Hematopoietic multipotent progenitor cell treated with erythropoietin and hydrocortisone succinate and interleukin-3 and kit ligand, for 4 days (in vitro differentiated cells): ENCODE data around the gene BTN1A1.
"Not testable (repeated sequence)": the region's sequence is repeated elsewhere in the genome, so short reads cannot be mapped to it uniquely, and the experiment has no call there.

Source experiments
- DNase-seq: peaks from one replicate; pipeline ENCODE4 v3.0.0-alpha.2; 2015

BTN1A1 gene

GRCh38 chr6:26500102-26500501 is at the start of gene BTN1A1:
TSS of gene BTN1A1 (plus strand) at chr6:26500303. CDS start at chr6:26501287, 984 bp downstream.
- no peak for DNase-seq

GRCh38 chr6:26452631-26453235 is 47.4 kb upstream of the BTN1A1 start:
- peak; percentile 46 for DNase-seq

GRCh38 chr6:26454631-26455030 is 45.5 kb upstream of the BTN1A1 start:
- DNase-seq, result no peak

GRCh38 chr6:26455357-26455970 is 44.6 kb upstream of the BTN1A1 start:
- no peak for DNase-seq

- no peak for DNase-seq
Observed at GRCh38 chr6:26457264-26457805, 42.8 kb upstream of the BTN1A1 start.

- peak; percentile 96 for DNase-seq
Observed at GRCh38 chr6:26457806-26458688, 42.1 kb upstream of the BTN1A1 start, which contains the start of gene BTN2A1. TSS of gene BTN2A1 (plus strand) at chr6:26457955. CDS start at chr6:26458637, 682 bp downstream.

- DNase-seq, result no peak
Observed at GRCh38 chr6:26459023-26459810, 40.9 kb upstream of the BTN1A1 start.

GRCh38 chr6:26461353-26461752 is 38.8 kb upstream of the BTN1A1 start:
- not testable (repeated sequence) for DNase-seq

- no peak for DNase-seq
Observed at GRCh38 chr6:26464014-26464413, 36.1 kb upstream of the BTN1A1 start.

GRCh38 chr6:26464416-26465131 is 35.5 kb upstream of the BTN1A1 start:
- no peak for DNase-seq

GRCh38 chr6:26465776-26466175 is 34.3 kb upstream of the BTN1A1 start:
- DNase-seq, result no peak

- DNase-seq, result no peak
Observed at GRCh38 chr6:26468829-26469228, 31.3 kb upstream of the BTN1A1 start.

GRCh38 chr6:26470643-26471042 is 29.5 kb upstream of the BTN1A1 start:
- DNase-seq, result no peak

GRCh38 chr6:26471970-26472369 is 28.1 kb upstream of the BTN1A1 start:
- DNase-seq, result no peak

- DNase-seq, result no peak
Observed at GRCh38 chr6:26472549-26473290, 27.4 kb upstream of the BTN1A1 start.

GRCh38 chr6:26473429-26473757 is 26.7 kb upstream of the BTN1A1 start:
- no peak for DNase-seq

GRCh38 chr6:26473758-26474438 is 26.2 kb upstream of the BTN1A1 start:
- peak; percentile 97 for DNase-seq

- no peak for DNase-seq
Observed at GRCh38 chr6:26474439-26474881, 25.6 kb upstream of the BTN1A1 start.

GRCh38 chr6:26475823-26476729 is 24.0 kb upstream of the BTN1A1 start:
- no peak for DNase-seq
